GM18873 (cell line): ENCODE data around the gene USP36.
"Not testable (repeated sequence)": the region's sequence is repeated elsewhere in the genome, so short reads cannot be mapped to it uniquely, and the experiment has no call there.

ENCODE experiments used
- ATAC-seq: cut with Tn5 transposase; IDR thresholded peaks from one replicate; pipeline ENCODE4 v1.9.1; 2021; ENCODE audit warnings: mild to moderate bottlenecking, moderate library complexity, moderate number of reproducible peaks; ENCODE audit not compliant: unreplicated experiment, low FRiP score

USP36 gene

GRCh38 chr17:78840780-78841611 lies at the start of gene USP36:
TSS of gene USP36 (minus strand) at chr17:78840814. CDS start at chr17:78836363, 4,451 bp downstream.
- ATAC-seq, result peak; percentile 84

- not testable (repeated sequence) for ATAC-seq
Observed at GRCh38 chr17:78890096-78890495, 49.5 kb upstream of the USP36 start.

GRCh38 chr17:78889531-78889930 lies 48.9 kb upstream of the USP36 start:
- peak; percentile 58 for ATAC-seq

GRCh38 chr17:78888941-78889518 lies 48.4 kb upstream of the USP36 start:
- no peak for ATAC-seq

GRCh38 chr17:78886954-78887353 lies 46.3 kb upstream of the USP36 start:
- ATAC-seq, result no peak

- no peak for ATAC-seq
Observed at GRCh38 chr17:78885956-78886355, 45.3 kb upstream of the USP36 start.

- no peak for ATAC-seq
Observed at GRCh38 chr17:78884876-78885667, 44.5 kb upstream of the USP36 start.

- no peak for ATAC-seq
Observed at GRCh38 chr17:78884148-78884825, 43.7 kb upstream of the USP36 start.

GRCh38 chr17:78883533-78884131 lies 43.0 kb upstream of the USP36 start:
- ATAC-seq, result no peak

GRCh38 chr17:78883089-78883532 lies 42.5 kb upstream of the USP36 start:
- no peak for ATAC-seq

GRCh38 chr17:78882540-78883088 lies 42.0 kb upstream of the USP36 start:
- no peak for ATAC-seq

- no peak for ATAC-seq
Observed at GRCh38 chr17:78879635-78880186, 39.1 kb upstream of the USP36 start.

- ATAC-seq, result no peak
Observed at GRCh38 chr17:78878871-78879527, 38.4 kb upstream of the USP36 start.

GRCh38 chr17:78878261-78878660 lies 37.6 kb upstream of the USP36 start:
- no peak for ATAC-seq

- not testable (repeated sequence) for ATAC-seq
Observed at GRCh38 chr17:78876954-78877517, 36.4 kb upstream of the USP36 start.

- ATAC-seq, result no peak
Observed at GRCh38 chr17:78876094-78876597, 35.5 kb upstream of the USP36 start.

- no peak for ATAC-seq
Observed at GRCh38 chr17:78875363-78876093, 34.9 kb upstream of the USP36 start.
